Prostate gland (tissue), 2 donors: ENCODE measurements around the gene DOK6.

Experiments used
- CTCF ChIP-seq, 4 experiments: fragments of 200-600 bp in 2 of 4; fragments of 450-650 bp in 2 of 4; sonication (generic) in 2 of 4; IDR thresholded peaks; 1 replicate in 3 of 4; 2 replicates in 1 of 4; pipeline ENCODE4 v1.5.1; 2016 to 2019; ENCODE audit warnings: antibody characterized with exemption in 4 of 4, mild to moderate bottlenecking in 2 of 4, moderate library complexity in 2 of 4
- POLR2A ChIP-seq: fragments of 450-650 bp; IDR thresholded peaks from one replicate; pipeline ENCODE4 v1.6.1; 2016; ENCODE audit warnings: antibody characterized with exemption, mild to moderate bottlenecking
- POLR2AphosphoS5 ChIP-seq: sonication (generic); formaldehyde crosslinking; IDR thresholded peaks from one replicate; pipeline ENCODE4 v1.6.1; 2017; ENCODE audit warnings: antibody characterized with exemption

- no peak for TF ChIP-seq CTCF (IDR thresholded peaks at IDR 0.05)
- no peak for TF ChIP-seq POLR2AphosphoS5
- no peak for TF ChIP-seq POLR2A
Observed at GRCh38 chr18:69558052-69558451, 157.4 kb downstream of the DOK6 start.
